IMR-90 (cell line): ENCODE data around the gene XAB2. TPM values are rescaled to one million over a fixed set of nuclear protein-coding genes. Genes with fewer than 3 reads are reported as not detected.

Experiments
- ATAC-seq: fragments of 200-7000 bp; cut with Tn5 transposase; 2 replicates; pipeline ENCODE4 v1.9.1; 2020; ENCODE audit warnings: low read depth, mild to moderate bottlenecking, moderate library complexity
- BruUV-seq: library from RNA; stranded (reverse); fragments of 400-500 nt; replicated peaks from 2 replicates; lab custom pipeline; 2021; lab: Mats Ljungman, UMichigan
- CTCF ChIA-PET: fragments of 300-600 bp; formaldehyde crosslinking; extraction: SDS; loops from one replicate; lab custom pipeline; 2021; ENCODE audit warnings: antibody characterized with exemption; lab: Yijun Ruan, JAX
- POLR2A ChIA-PET: fragments of 300-600 bp; sonication (Branson Sonifier 250); formaldehyde crosslinking; loops from one replicate; lab custom pipeline; 2022; ENCODE audit warnings: antibody characterized with exemption; ENCODE audit not compliant: unreplicated experiment; lab: Charles Lee
- DNase-seq: peaks from one replicate; pipeline ENCODE4 v3.0.0; 2013
- H2AFZ ChIP-seq: replicated peaks from 2 replicates; pipeline ENCODE3; 2013; ENCODE audit warnings: low read length, mild to moderate bottlenecking; ENCODE audit not compliant: poor library complexity
- H2AK5ac ChIP-seq: 2 replicates; pipeline ENCODE4 v1.6.1; 2013; ENCODE audit warnings: low read depth, low read length, inconsistent platforms
- H2AK9ac ChIP-seq: replicated peaks from 2 replicates; pipeline ENCODE3; 2013; ENCODE audit warnings: mild to moderate bottlenecking, low read depth, low read length, moderate library complexity; ENCODE audit not compliant: poor library complexity
- H2BK120ac ChIP-seq: 2 replicates; pipeline ENCODE4 v1.6.1; 2013; ENCODE audit warnings: low read depth, low read length, inconsistent platforms
- H2BK15ac ChIP-seq: 3 replicates; pipeline ENCODE4 v1.6.1; 2013; ENCODE audit warnings: low read depth, low read length, inconsistent platforms
- H2BK20ac ChIP-seq: 2 replicates; pipeline ENCODE4 v1.6.1; 2013; ENCODE audit warnings: low read depth, mild to moderate bottlenecking, inconsistent platforms, low read length, moderate library complexity
- H2BK5ac ChIP-seq: 2 replicates; pipeline ENCODE4 v1.6.1; 2013; ENCODE audit warnings: mild to moderate bottlenecking, low read depth, low read length, inconsistent platforms; ENCODE audit not compliant: poor library complexity, severe bottlenecking
- H3K14ac ChIP-seq: replicated peaks from 2 replicates; pipeline ENCODE4 v1.6.1; 2013; ENCODE audit warnings: low read depth, low read length, inconsistent platforms
- H3K18ac ChIP-seq: 2 replicates; pipeline ENCODE4 v1.6.1; 2013; ENCODE audit warnings: low read depth, low read length, control low read depth
- H3K23ac ChIP-seq: 2 replicates; pipeline ENCODE4 v1.6.1; 2013; ENCODE audit warnings: low read depth, low read length, inconsistent platforms
- H3K27ac ChIP-seq: 2 replicates; pipeline ENCODE4 v1.5.1; 2013; ENCODE audit warnings: mild to moderate bottlenecking, control low read depth, low read length; ENCODE audit not compliant: insufficient read depth
- H3K27me3 ChIP-seq: 2 replicates; pipeline ENCODE4 v1.6.1; 2013; ENCODE audit warnings: low read length; ENCODE audit not compliant: control insufficient read depth, insufficient read depth
- H3K36me3 ChIP-seq: 2 replicates; pipeline ENCODE4 v1.6.1; 2013; ENCODE audit warnings: low read length, mixed read lengths; ENCODE audit not compliant: control insufficient read depth, insufficient read depth
- H3K4ac ChIP-seq: 2 replicates; pipeline ENCODE4 v1.6.1; 2013; ENCODE audit warnings: low read depth, low read length, inconsistent platforms
- H3K4me1 ChIP-seq: 2 replicates; pipeline ENCODE4 v1.6.1; 2013; ENCODE audit warnings: low read length, mixed read lengths; ENCODE audit not compliant: control insufficient read depth, insufficient read depth
- H3K4me2 ChIP-seq: 2 replicates; pipeline ENCODE4 v1.6.1; 2013; ENCODE audit warnings: low read depth, mild to moderate bottlenecking, control low read depth, low read length, moderate library complexity
- H3K4me3 ChIP-seq: 2 replicates; pipeline ENCODE4 v1.5.1; 2013; ENCODE audit warnings: low read depth, mild to moderate bottlenecking, control low read depth, low read length, moderate library complexity; ENCODE audit not compliant: insufficient read depth
- H3K56ac ChIP-seq: 2 replicates; pipeline ENCODE4 v1.6.1; 2013; ENCODE audit warnings: low read length, inconsistent platforms; ENCODE audit not compliant: insufficient read depth; ENCODE audit errors: extremely low read depth
- H3K79me1 ChIP-seq, 2 experiments: 2 replicates each; pipeline ENCODE4 v1.6.1; 2013; ENCODE audit warnings: low read length in 2 of 2, inconsistent platforms in 1 of 2, low read depth in 1 of 2
- H3K9ac ChIP-seq: 2 replicates; pipeline ENCODE4 v1.6.1; 2013; ENCODE audit warnings: low read depth, low read length, control low read depth
- H3K9me1 ChIP-seq: 2 replicates; pipeline ENCODE4 v1.6.1; 2013; ENCODE audit warnings: low read length, inconsistent platforms; ENCODE audit not compliant: insufficient read depth
- H3K9me3 ChIP-seq: 2 replicates; pipeline ENCODE4 v1.6.1; 2013; ENCODE audit warnings: low read length; ENCODE audit not compliant: control insufficient read depth, insufficient read depth
- H4K20me1 ChIP-seq: 2 replicates; pipeline ENCODE4 v1.6.1; 2013; ENCODE audit warnings: low read length, inconsistent platforms; ENCODE audit not compliant: insufficient read depth
- H4K5ac ChIP-seq: 2 replicates; pipeline ENCODE4 v1.6.1; 2013; ENCODE audit warnings: mild to moderate bottlenecking, low read depth, low read length, control low read depth
- H4K8ac ChIP-seq, 2 experiments: 2 replicates each; pipeline ENCODE4 v1.6.1; 2013; ENCODE audit warnings: low read depth in 2 of 2, low read length in 2 of 2, control low read depth in 1 of 2, inconsistent platforms in 1 of 2
- H4K91ac ChIP-seq: 2 replicates; pipeline ENCODE4 v1.6.1; 2013; ENCODE audit warnings: low read depth, low read length, inconsistent platforms; ENCODE audit not compliant: insufficient read depth
- BHLHE40 ChIP-seq: fragments of 150-350 bp; IDR thresholded peaks from 2 replicates; pipeline ENCODE4 v1.6.1; 2016; ENCODE audit warnings: mild to moderate bottlenecking, low read depth, low read length
- FOS ChIP-seq: fragments of 150-350 bp; IDR thresholded peaks from 2 replicates; pipeline ENCODE4 v1.6.1; 2016; ENCODE audit warnings: low read depth, low read length
- MAFK ChIP-seq: IDR thresholded peaks from 2 replicates; pipeline ENCODE4 v1.6.1; 2012; ENCODE audit warnings: low read depth, low read length, improper control_type of control experiment
- POLR2A ChIP-seq: IDR thresholded peaks from 2 replicates; pipeline ENCODE4 v1.6.1; 2012; ENCODE audit warnings: mild to moderate bottlenecking, low read depth, low read length
- RAD21 ChIP-seq: IDR thresholded peaks from 2 replicates; pipeline ENCODE4 v1.6.1; 2012; ENCODE audit warnings: low read length, improper control_type of control experiment
- RFX5 ChIP-seq: IDR thresholded peaks from 2 replicates; pipeline ENCODE4 v1.8.0; 2012; ENCODE audit warnings: low read depth, mild to moderate bottlenecking, low read length, moderate library complexity
- WGBS, 2 experiments: methylation state at CpG; one replicate each; pipeline versions ENCODE4 v1.1.5 to v1.1.7; 2013; ENCODE audit warnings: missing lambda C conversion rate in 2 of 2; ENCODE audit not compliant: insufficient read length in 1 of 2; ENCODE audit errors: extremely low coverage in 2 of 2; 5-methylcytosine and 5-hydroxymethylcytosine counted together
- dilution Hi-C: fragments of 300-500 bp; cut with HindIII; formaldehyde crosslinking; loops from one replicate; pipeline ENCODE4 v1.14.3; 2018; ENCODE audit warnings: low sequenced_read_pairs; ENCODE audit not compliant: unreplicated experiment
- in situ Hi-C: fragments of 300-500 bp; cut with MboI; formaldehyde crosslinking; loops from 3 replicates; pipeline ENCODE4 v1.14.3; 2019; ENCODE audit warnings: low sequenced_read_pairs, inconsistent platforms, mixed read lengths
- intact Hi-C: fragments of 100-400 bp; cut with micrococcal nuclease; formaldehyde crosslinking; loops from 2 replicates; pipeline ENCODE4 v1.10.0; 2022
- polyA plus RNA-seq, 3 experiments: library from polyadenylated mRNA; depleted of rRNA; stranded (reverse); fragments of >200 nt; gene quantifications; 2 replicates each; pipeline ENCODE4 v1.2.3, GENCODE V29; 2012; ENCODE audit warnings: low replicate concordance in 1 of 3
- total RNA-seq: library from RNA; depleted of rRNA; stranded (reverse); fragments of >200 nt; gene quantifications from 2 replicates; pipeline ENCODE4 v1.2.3, GENCODE V29; 2012
- TF ChIP-seq, protein P1 (sequence below): fragments of 150-350 bp; IDR thresholded peaks from 2 replicates; pipeline ENCODE4 v1.6.1; 2017; ENCODE audit warnings: mild to moderate bottlenecking, antibody characterized with exemption, low read length, low read depth
- TF ChIP-seq, protein P2 (sequence below): conservative IDR thresholded peaks from 2 replicates; pipeline ENCODE4 v1.5.1; 2012; ENCODE audit warnings: mild to moderate bottlenecking, low read depth, low read length, improper control_type of control experiment

XAB2 gene
- total and polyA plus RNA-seq, 2 of the 4 experiments (the other 2 are of a cell fraction): 29.9 to 34.4 TPM

DNA sequence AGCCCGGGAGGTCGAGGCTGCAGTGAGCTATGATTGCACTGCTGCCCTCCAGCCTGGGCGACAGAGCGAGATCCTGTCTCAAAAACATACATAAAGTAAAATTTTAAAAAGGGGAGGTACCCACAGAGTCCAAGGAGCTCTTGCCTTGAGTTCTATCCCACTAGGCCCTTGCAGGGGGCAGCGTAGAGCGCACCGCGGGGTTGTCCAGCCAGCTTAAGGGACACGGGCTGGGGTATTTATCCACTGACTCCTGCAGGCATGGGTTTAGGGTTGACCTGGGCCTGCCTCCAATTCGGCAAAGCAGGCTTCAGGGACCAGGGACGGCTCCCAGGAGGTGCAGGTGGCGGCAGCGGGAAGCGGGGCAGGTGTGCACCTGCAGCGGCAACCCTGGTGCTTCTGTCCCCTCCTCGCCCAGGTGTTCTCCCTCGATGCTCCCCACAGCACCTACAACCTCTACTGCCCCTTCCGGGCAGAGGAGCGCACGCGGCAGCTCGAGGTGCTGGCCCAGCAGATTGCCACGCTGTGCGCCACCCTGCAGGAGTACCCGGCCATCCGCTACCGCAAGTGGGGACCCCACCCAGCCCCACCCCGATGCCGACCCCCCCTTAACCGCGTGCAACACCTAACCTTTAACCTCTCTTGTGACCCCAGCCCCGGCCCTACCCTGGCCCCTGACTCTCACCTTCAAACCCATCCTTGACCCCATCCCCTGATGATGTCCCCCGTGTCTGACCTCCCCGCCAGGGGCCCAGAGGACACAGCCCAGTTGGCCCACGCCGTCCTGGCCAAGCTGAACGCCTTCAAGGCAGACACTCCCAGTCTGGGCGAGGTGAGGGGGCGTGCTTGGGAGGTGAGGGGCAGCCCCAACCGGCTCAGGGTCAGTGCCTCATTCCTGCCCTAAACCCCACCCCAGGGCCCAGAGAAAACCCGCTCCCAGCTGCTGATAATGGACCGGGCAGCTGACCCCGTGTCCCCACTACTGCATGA, 12.2 kb upstream of the XAB2 start:
- H3K27me3 ChIP-seq: peaks cover 7% of the 10 kb centered on the region; the same call in 1 of the 2 replicates
- 76% methylated on average over 8 of the region's 43 CpGs; no CpG with 5 or more reads in 1 of the 2 experiments for WGBS, 2 experiments
- H3K4ac ChIP-seq: no peak overlapping the region
- H3K9me3 ChIP-seq: no peaks in the 10 kb centered on the region
- H2AK9ac ChIP-seq: no peak overlapping the region
- intact Hi-C loops: no loop called here
- H4K8ac ChIP-seq: no peak overlapping the region
- no peak overlapping the region for H2AK5ac ChIP-seq
- ChIA-PET CTCF (no interaction called here), POLR2A (no interaction called here)
- peaks cover 5% of the 10 kb centered on the region; the same call in 1 of the 2 replicates for H4K20me1 ChIP-seq
- H4K91ac ChIP-seq: no peak overlapping the region
- H3K9me1 ChIP-seq: peaks cover 9% of the 10 kb centered on the region
- H3K4me2 ChIP-seq: no peak overlapping the region
- no peak overlapping the region for H3K27ac ChIP-seq
- no peak for TF ChIP-seq FOS
- TF ChIP-seq, protein P1, sequence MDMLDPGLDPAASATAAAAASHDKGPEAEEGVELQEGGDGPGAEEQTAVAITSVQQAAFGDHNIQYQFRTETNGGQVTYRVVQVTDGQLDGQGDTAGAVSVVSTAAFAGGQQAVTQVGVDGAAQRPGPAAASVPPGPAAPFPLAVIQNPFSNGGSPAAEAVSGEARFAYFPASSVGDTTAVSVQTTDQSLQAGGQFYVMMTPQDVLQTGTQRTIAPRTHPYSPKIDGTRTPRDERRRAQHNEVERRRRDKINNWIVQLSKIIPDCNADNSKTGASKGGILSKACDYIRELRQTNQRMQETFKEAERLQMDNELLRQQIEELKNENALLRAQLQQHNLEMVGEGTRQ: no peak
- no peak for TF ChIP-seq RFX5
- no peak for TF ChIP-seq POLR2A
- TF ChIP-seq, protein P2, sequence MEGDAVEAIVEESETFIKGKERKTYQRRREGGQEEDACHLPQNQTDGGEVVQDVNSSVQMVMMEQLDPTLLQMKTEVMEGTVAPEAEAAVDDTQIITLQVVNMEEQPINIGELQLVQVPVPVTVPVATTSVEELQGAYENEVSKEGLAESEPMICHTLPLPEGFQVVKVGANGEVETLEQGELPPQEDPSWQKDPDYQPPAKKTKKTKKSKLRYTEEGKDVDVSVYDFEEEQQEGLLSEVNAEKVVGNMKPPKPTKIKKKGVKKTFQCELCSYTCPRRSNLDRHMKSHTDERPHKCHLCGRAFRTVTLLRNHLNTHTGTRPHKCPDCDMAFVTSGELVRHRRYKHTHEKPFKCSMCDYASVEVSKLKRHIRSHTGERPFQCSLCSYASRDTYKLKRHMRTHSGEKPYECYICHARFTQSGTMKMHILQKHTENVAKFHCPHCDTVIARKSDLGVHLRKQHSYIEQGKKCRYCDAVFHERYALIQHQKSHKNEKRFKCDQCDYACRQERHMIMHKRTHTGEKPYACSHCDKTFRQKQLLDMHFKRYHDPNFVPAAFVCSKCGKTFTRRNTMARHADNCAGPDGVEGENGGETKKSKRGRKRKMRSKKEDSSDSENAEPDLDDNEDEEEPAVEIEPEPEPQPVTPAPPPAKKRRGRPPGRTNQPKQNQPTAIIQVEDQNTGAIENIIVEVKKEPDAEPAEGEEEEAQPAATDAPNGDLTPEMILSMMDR: 0 out of 2 replicates have a peak, but pooled peaks have one; percentile 6
- TF ChIP-seq MAFK: no peak
- TF ChIP-seq RAD21: no peak
- TF ChIP-seq BHLHE40: no peak
- dilution Hi-C loops: no loop called here
- H3K23ac ChIP-seq: no peak overlapping the region
- no peaks in the 10 kb centered on the region for H3K36me3 ChIP-seq
- H3K56ac ChIP-seq: no peak overlapping the region
- no peak overlapping the region for H2BK5ac ChIP-seq
- H3K18ac ChIP-seq: no peak overlapping the region
- in situ Hi-C loops: no loop called here
- DNase-seq (no peak), ATAC-seq (no peak)
- no peak overlapping the region for H4K5ac ChIP-seq
- no peak overlapping the region for H3K14ac ChIP-seq
- no peaks in the 10 kb centered on the region for H3K4me1 ChIP-seq
- H3K79me1 ChIP-seq: no peaks in the 10 kb centered on the region
- no peak overlapping the region for H3K4me3 ChIP-seq
- no peak overlapping the region for H2BK15ac ChIP-seq
- H2BK20ac ChIP-seq: no peak overlapping the region
- H3K9ac ChIP-seq: no peak overlapping the region
- no peak overlapping the region for H2AFZ ChIP-seq
- BruUV-seq: no TSS peak
- H2BK120ac ChIP-seq: no peak overlapping the region
